ENCODE measurements around the gene RPL9. TPM values are rescaled to one million over a fixed set of nuclear protein-coding genes. Genes with fewer than 3 reads are reported as not detected.

The RPL9 gene
- total RNA-seq, 2 experiments from 2014 or later = 1,735 to 2,571 TPM

DNA sequence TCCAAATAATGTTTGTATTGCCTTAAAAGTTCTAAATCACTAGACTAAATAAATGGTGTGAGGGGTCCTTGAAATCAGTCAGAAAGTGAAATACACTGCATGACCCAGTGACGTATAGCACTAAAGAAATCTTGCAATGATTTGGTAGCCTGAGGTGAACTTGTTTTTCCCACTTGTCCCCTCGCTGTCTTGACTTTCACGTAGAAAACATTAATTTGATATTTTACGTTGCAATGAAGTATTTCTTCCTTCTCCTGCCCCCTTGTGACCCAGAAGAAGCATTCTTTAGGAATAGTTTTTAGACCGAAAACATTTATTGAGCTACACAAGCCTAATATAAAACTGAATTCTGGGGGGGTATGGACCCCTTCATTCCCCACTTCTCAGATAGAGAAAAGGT, 48.3 kb downstream of the RPL9 start:
- POLR2A ChIA-PET = interaction anchor here (1.0 kb wide), 2 partner anchors 45 to 166 kb away, joined by 3 read pairs; no protein-coding TSS in a partner anchor
- no TSS peak for BruUV-seq (replicated peaks)
- Histone ChIP-seq H3K27ac (ENCODE audit: low read depth, low read length, poor library complexity, severe bottlenecking) (no peak overlapping the region), H3K9me3 (ENCODE audit: low read length) (no peaks in the 10 kb centered on the region), H3K4me1 (ENCODE audit: insufficient read depth, low read length, poor library complexity, severe bottlenecking) (peaks cover 6% of the 10 kb centered on the region), H3K4me2 (ENCODE audit: low read length) (peak overlapping the region; percentile 24; the same call in 1 of the 2 replicates), H4K20me1 (ENCODE audit: insufficient read depth, low read length) (no peaks in the 10 kb centered on the region), H3K4me3 (ENCODE audit: low read depth, low read length, poor library complexity, severe bottlenecking) (no peak overlapping the region), H3K36me3 (ENCODE audit: insufficient read depth, low read length) (no peaks in the 10 kb centered on the region), H2AFZ (ENCODE audit: low read length) (peak overlapping the region; percentile 72; the same call in 1 of the 2 replicates), H3K9me2 (ENCODE audit: insufficient read depth, low read length) (no peaks in the 10 kb centered on the region), H3K79me2 (ENCODE audit: insufficient read depth, low read depth, low read length) (no peaks in the 10 kb centered on the region)
- intact Hi-C loops (cut with micrococcal nuclease; ENCODE audit: unreplicated experiment) = loop anchor here (5.0 kb wide), 1 partner anchor 273 kb away; no protein-coding TSS in a partner anchor
- DNase-seq (ENCODE audit: low spot score) = peak; percentile 40
- CTCF ChIA-PET (ENCODE audit: unreplicated experiment) = no interaction called here
- TF ChIP-seq, protein P1, sequence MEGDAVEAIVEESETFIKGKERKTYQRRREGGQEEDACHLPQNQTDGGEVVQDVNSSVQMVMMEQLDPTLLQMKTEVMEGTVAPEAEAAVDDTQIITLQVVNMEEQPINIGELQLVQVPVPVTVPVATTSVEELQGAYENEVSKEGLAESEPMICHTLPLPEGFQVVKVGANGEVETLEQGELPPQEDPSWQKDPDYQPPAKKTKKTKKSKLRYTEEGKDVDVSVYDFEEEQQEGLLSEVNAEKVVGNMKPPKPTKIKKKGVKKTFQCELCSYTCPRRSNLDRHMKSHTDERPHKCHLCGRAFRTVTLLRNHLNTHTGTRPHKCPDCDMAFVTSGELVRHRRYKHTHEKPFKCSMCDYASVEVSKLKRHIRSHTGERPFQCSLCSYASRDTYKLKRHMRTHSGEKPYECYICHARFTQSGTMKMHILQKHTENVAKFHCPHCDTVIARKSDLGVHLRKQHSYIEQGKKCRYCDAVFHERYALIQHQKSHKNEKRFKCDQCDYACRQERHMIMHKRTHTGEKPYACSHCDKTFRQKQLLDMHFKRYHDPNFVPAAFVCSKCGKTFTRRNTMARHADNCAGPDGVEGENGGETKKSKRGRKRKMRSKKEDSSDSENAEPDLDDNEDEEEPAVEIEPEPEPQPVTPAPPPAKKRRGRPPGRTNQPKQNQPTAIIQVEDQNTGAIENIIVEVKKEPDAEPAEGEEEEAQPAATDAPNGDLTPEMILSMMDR (conservative IDR thresholded peaks at IDR 0.05; ENCODE audit: low read length) = peak; percentile 74
- no peak for TF ChIP-seq EZH2phosphoT487 (IDR thresholded peaks at IDR 0.05; ENCODE audit: borderline replicate concordance, low read depth, low read length)

DNA sequence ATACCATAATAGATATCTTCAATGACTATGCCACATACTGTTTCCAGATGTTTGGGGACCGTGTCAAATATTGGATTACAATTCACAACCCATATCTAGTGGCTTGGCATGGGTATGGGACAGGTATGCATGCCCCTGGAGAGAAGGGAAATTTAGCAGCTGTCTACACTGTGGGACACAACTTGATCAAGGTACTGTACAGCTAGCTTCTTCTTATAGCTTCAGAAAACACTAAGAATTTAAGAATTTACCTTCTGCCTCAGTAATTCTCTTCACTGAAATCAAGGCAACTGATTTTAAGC, 51.2 kb downstream of the RPL9 start:
- no peaks in the 10 kb centered on the region for H3K9me3 ChIP-seq (ENCODE audit: low read length)
- H3K9me2 ChIP-seq (ENCODE audit: insufficient read depth, low read length) = no peaks in the 10 kb centered on the region
- no peak overlapping the region for H3K27ac ChIP-seq (ENCODE audit: low read depth, low read length, poor library complexity, severe bottlenecking)
- no peak for DNase-seq (ENCODE audit: low spot score)
- no peaks in the 10 kb centered on the region for H3K36me3 ChIP-seq (ENCODE audit: insufficient read depth, low read length)
- no peaks in the 10 kb centered on the region for H3K79me2 ChIP-seq (ENCODE audit: insufficient read depth, low read depth, low read length)
- H3K4me2 ChIP-seq (ENCODE audit: low read length) = no peak overlapping the region
- ChIA-PET CTCF (ENCODE audit: unreplicated experiment) (no interaction called here), POLR2A (interaction anchor here (0.6 to 2.3 kb wide), 8 partner anchors 10 to 1937 kb away, joined by 3 to 15 read pairs (median 4); no protein-coding TSS in a partner anchor)
- intact Hi-C loops (cut with micrococcal nuclease; ENCODE audit: unreplicated experiment) = no loop called here
- no peak overlapping the region for H3K4me3 ChIP-seq (ENCODE audit: low read depth, low read length, poor library complexity, severe bottlenecking)
- H4K20me1 ChIP-seq (ENCODE audit: insufficient read depth, low read length) = no peaks in the 10 kb centered on the region
- H3K4me1 ChIP-seq (ENCODE audit: insufficient read depth, low read length, poor library complexity, severe bottlenecking) = peaks cover 10% of the 10 kb centered on the region
- no peak overlapping the region for H2AFZ ChIP-seq (ENCODE audit: low read length)
- TF ChIP-seq EZH2phosphoT487 (IDR thresholded peaks at IDR 0.05; ENCODE audit: borderline replicate concordance, low read depth, low read length) = no peak
- TF ChIP-seq, protein P1 (conservative IDR thresholded peaks at IDR 0.05; ENCODE audit: low read length) = no peak
- BruUV-seq (replicated peaks) = no TSS peak

GRCh38 chr4:39406763-39407583, 51.7 kb downstream of the RPL9 start, which contains the start of gene KLB:
TSS of gene KLB (plus strand) at chr4:39406930. CDS start at chr4:39406950, 20 bp downstream.
- no peak within 1 kb of the TSS for H2AFZ ChIP-seq (ENCODE audit: low read length)

More at GRCh38 chr4:39406763-39407583, 51.7 kb downstream of the RPL9 start, which contains the start of gene KLB:
- Histone ChIP-seq H3K79me2 (ENCODE audit: insufficient read depth, low read depth, low read length) (no peaks in the 10 kb centered on the region), H3K36me3 (ENCODE audit: insufficient read depth, low read length) (no peaks in the 10 kb centered on the region), H3K4me2 (ENCODE audit: low read length) (no peak within 1 kb of the TSS), H3K27ac (ENCODE audit: low read depth, low read length, poor library complexity, severe bottlenecking) (no peak within 1 kb of the TSS), H4K20me1 (ENCODE audit: insufficient read depth, low read length) (no peaks in the 10 kb centered on the region), H3K9me2 (ENCODE audit: insufficient read depth, low read length) (no peaks in the 10 kb centered on the region), H3K4me3 (ENCODE audit: low read depth, low read length, poor library complexity, severe bottlenecking) (no peak within 1 kb of the TSS), H3K4me1 (ENCODE audit: insufficient read depth, low read length, poor library complexity, severe bottlenecking) (peaks cover 10% of the 10 kb centered on the region), H3K9me3 (ENCODE audit: low read length) (no peaks in the 10 kb centered on the region)
- BruUV-seq (replicated peaks) = no TSS peak
- no peak for DNase-seq (ENCODE audit: low spot score)
- no peak for TF ChIP-seq EZH2phosphoT487 (IDR thresholded peaks at IDR 0.05; ENCODE audit: borderline replicate concordance, low read depth, low read length)
- TF ChIP-seq, protein P1 (conservative IDR thresholded peaks at IDR 0.05; ENCODE audit: low read length) = no peak
- ChIA-PET POLR2A (interaction anchor here (0.5 to 2.3 kb wide), 7 partner anchors 7 to 698 kb away, joined by 3 to 15 read pairs (median 3); no protein-coding TSS in a partner anchor), CTCF (ENCODE audit: unreplicated experiment) (no interaction called here)
- intact Hi-C loops (cut with micrococcal nuclease; ENCODE audit: unreplicated experiment) = no loop called here

Measured in OCI-LY7 (cell line).